ENCODE data around the gene MPP7. TPM values are rescaled to one million over a fixed set of nuclear protein-coding genes. Genes with fewer than 3 reads are reported as not detected.
"Not testable (repeated sequence)": the region's sequence is repeated elsewhere in the genome, so short reads cannot be mapped to it uniquely, and the experiment has no call there.

Gene MPP7
- 3.7 TPM for total RNA-seq

DNA sequence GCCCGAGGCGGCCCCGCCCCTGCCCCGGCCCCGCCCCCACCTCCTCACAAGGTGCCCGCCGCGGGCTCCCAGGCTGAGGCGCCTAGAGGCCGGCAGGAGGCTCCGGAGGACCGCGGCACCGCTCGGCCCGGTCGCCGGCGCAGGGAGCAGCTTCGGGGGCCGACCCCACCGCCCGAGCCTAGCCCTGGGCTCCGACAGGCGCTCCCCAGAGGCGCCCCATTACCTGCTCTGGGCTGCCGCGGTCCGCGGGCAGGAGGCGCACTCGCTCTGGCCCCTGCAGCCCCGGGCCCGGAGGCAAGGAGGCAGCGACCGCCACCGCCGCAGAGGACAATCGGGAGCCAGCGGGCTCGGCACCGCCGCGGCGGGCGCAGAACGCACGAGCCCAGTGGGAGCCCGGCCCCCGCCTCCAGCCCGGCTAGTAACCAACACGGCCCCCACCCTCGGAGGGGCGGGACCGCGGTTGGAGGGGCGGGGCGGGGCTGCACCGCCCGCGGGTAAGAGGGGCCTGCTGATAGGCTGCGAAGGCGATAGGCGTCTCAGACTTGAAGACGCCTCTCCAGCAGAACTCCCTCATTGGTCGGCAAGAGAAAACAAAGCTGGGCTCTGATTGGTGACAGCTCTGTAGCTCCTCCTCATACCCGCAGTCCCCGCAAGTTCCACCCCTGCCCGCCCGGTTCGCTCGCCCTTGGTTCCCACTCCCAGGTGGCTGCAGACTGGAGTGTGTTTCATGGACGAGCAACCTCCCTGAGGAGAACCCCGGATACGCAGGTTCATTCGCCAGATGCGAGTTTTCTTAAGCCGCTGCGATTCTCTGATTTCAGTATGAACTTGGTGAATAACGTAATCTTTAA lies at the start of gene MPP7:
Gene MPP7, minus strand, starts transcription at position 427 of the 851 bp plus-strand sequence. CDS start 64,460 bp downstream, outside the sequence.
- DNase-seq (ENCODE audit: low spot score in 2 of 2) = peak; percentile 95 to 96
- peak; percentile 19 for FAIRE-seq

DNA sequence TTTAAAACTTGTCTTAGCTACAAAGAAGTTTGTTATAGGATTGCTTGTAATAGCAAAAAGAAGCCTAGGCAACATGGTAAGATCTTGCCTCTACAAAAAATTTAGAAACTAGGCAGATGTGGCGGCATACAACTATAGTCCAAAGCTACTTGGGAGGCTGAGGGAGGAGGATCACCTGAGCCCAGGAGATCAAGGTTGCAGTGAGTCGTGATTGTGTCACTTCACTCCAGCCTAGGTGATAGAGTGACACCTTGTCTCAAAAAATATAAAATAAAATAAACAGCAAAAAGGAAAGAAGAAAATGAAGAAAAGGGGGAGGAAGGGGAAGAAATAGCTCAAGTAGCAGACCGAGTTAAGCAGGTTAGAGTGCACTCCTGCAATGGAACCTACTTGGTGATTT lies 47.0 kb upstream of the MPP7 start:
- FAIRE-seq = no peak

DNA sequence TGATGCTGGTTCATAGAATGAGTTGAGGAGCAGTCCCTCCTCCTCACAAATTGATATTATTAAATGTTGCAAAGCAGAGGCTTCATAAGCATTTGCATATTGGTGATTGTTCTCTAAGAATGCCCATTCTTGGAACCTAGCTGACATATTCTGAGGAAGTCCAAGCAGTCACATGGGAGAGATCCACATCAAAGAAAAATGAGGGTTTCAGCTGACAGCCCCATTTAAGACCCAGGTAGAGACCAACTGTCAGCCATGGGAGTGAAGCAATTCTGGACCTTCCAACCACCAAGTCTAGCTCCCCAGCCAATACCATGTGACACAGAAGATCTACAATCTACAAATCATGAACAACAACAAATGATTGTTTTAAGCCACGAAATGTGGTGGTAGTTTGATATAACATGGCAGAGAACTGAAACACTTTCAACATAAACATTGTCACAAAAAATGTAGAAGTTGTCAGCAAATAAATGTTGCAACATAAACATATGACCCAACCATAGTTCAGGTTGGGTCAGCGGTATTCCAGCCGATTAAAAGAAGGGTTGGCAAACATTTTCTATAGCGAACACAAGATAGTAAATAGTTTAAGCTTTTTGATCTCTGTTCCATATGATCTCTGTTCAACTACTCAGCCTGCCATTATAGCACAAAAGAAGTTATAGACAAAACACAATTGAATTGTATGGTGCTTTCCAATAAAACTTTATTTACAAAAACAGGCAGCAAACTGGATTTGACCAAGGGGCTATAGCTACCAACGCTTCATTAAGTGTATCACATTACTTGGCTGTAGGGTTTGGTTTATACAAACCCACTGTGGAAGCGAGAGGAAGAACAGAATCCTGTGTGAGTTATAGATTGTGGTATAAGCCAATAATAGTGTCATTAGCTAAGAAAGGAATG lies 41.4 kb upstream of the MPP7 start:
- DNase-seq (ENCODE audit: low spot score in 2 of 2) (no peak), FAIRE-seq (no peak)

More for the DNA sequence above, 47.0 kb upstream of the MPP7 start:
- no peak for DNase-seq (ENCODE audit: low spot score in 2 of 2)

DNA sequence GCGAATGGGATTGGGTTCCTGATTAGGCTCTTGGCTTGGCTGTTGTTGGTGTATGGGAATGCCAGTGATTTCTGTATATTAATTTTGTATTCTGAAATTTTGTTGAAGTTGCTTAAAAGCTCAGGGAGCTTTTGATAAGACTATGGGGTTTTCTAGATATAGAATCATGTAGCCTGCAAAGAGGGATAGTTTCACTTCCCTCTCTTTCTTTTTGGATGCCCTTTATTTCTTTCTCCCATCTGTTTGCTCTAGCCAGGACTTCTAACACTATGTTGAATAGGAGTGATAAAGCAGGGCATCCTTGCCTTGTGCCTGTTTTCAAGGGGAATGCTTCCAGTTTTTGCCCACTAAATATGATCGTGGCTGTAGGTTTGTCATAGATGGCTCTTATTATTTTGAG lies 40.4 kb upstream of the MPP7 start:
- no peak for DNase-seq (ENCODE audit: low spot score in 2 of 2)
- FAIRE-seq = no peak

DNA sequence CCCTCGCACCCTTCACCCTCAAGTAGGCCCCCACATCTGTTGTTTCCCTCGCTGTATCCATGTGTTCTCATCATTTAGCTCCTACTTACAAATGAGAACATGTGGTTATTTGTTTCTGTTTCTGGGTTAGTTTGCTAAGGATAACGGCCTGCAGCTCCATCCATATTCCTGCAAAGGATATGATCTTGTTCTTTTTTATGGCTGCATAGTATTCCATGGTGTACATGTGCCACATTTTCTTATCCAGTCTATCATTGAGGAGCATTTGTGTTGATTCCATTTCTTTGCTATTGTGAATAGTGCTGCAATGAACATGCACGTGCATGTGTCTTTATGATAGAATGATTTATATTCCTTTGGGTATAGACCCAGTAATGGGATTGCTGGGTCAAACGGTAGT lies 38.8 kb upstream of the MPP7 start:
- FAIRE-seq; DNase-seq (ENCODE audit: low spot score in 2 of 2): not testable (repeated sequence)

DNA sequence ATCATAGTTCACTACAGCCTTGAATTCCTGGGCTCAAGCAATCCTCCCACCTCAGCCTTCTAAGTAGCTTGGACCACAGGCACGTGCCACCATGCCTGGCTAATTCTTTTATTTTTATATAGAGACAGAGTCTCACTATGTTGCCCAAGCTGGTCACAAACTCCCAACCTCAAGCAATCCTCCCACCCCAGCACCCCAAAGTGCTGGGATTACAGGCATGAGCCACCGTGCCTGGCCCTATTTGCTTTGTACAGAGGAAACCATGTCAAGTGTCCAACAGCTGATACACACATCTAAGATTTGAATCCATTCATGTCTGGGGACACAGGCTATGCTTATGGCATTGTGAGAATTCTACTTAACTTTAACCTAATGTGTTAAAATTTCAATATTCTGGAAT lies 29.9 kb upstream of the MPP7 start:
- no peak for FAIRE-seq
- DNase-seq (ENCODE audit: low spot score in 2 of 2) = no peak

DNA sequence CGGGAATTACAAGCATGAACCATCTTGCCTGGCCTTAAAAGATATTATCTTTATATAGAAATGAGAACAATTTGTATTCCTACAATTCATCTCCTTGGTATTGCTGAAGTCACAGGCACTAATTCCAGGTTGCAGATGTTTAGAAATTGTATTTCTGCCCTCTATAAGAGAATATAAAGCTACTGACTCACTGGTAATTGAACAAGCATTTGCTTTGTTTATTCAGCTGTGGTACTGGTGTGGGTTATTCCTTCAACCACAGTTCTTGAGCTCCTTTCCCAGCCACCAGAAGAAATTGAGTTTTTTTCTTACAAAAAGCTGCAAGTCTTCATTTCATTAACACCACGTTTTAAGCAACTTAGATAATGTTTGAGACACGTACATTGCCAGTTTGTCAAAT lies 29.0 kb upstream of the MPP7 start:
- FAIRE-seq (no peak), DNase-seq (ENCODE audit: low spot score in 2 of 2) (no peak)

DNA sequence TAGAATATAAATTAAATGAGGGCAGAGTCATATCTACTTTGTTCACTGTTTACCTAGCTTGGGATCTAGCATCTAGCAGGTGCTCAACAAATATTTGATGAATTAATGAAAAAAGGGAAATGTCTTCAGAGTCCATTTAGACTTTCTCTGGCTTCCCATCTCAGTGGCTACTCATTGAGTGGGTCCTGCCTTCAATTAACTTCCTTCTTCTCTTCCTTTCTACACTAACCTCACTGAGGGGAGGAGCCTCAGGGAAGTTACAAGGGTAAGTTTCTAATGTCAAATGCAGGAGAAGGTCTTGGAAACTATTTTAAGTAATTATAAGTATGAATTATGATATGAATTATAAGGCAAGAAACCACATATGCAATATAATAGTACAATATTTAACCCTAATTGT lies 28.2 kb upstream of the MPP7 start:
- FAIRE-seq = no peak
- no peak for DNase-seq (ENCODE audit: low spot score in 2 of 2)

DNA sequence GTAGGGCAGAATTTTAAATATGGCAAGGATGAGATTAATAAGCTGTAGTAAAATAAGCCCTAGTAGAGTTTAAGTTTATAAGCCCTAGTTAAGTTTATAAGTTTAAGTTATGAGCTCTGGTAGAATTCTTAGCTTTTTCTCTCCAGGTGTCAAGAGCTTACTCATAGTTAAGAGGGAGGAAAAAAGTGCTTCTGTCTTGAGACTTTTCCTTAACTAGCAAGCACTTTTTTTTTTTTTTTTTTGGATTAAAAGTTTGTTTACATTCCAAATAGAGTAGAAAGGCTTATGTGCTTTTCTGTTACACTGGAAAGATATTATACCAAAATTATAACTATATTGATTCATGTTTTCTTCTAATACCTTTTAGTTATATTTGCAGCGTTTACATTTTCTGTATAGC lies 25.5 kb upstream of the MPP7 start:
- FAIRE-seq (no peak), DNase-seq (ENCODE audit: low spot score in 2 of 2) (no peak)

DNA sequence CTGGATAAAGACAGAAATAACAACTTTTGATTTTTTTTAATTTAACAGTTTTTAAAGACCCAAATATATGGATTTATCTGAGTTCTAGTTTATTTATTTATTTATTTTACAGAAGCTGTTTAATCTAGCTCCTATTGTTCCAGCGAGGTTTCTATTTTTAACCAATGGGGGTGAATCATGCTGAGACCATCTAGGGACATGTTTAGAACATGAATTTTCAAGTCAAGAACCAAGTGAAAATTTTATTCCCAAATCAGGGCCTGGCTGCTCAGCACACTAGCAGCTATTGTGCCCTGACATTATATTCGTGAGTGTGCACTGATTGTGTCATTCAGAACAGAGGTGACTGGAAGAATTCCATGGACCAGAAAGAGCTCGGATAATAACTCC lies 24.6 kb upstream of the MPP7 start:
- FAIRE-seq (no peak), DNase-seq (ENCODE audit: low spot score in 2 of 2) (no peak)

DNA sequence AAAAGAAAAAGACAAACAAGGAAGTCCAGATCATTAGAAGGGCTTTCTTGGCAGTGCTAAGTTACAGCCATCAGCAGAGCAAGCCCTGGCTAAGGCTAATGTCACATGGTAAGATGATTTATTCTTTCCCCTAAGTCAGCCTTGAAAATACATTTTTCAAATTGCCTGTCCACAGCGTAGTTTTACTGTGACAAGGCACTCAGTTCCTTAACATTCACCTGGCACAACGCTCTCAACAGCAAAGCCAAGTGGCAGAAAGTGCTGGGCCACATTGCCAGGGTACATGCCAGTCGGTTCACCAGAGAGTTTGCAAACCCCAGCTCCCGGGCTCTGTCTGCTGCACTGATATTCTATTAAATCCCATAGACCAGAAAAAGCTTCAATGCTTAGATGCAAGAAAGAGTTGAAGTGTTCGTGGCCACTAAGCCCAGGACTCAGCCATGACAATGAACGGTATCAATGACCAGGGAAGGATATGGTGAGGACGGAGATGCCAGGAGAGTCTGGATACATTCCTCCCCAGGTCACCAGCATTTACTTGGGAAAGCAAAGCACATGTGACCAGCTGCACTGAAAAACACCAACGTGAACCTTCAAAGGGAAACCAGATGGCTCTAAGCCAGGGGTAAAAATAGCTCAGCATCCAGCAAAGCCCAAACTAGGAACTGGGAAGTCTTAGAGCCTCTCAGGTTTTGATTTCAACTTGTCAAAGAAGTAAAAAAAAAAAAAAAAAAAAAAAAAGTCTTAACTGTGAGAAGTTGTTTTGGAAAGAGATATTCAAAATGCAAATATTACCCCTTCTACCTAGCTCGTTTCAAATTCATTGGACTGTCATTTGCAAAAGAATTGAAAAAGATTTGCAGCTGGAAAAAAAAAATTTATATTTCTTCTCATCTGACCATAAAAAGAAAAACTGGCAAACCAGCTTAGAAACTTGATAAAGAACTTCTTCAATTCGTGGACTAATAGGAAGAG lies 23.9 kb upstream of the MPP7 start:
- no peak for DNase-seq (ENCODE audit: low spot score in 2 of 2)
- no peak for FAIRE-seq

DNA sequence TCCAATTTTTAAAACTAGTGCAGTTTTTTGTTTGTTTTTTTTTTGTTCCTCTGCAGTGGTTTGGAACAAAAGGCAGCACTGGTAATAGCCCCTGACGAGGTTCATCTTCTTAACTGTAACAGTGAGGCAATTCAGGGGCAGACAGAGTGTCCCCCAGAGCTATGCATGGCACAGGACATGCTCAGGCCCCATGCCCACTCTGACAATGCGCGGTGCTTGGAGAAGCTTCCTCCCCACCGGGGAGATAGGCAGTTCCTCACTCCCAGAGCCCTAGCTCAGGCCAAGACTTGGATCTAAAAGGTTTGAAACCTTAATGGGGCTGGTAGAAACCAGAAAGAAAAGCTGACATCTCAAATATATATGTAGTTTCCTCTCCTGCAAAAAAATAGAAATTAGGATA lies 17.9 kb upstream of the MPP7 start:
- FAIRE-seq (no peak), DNase-seq (ENCODE audit: low spot score in 2 of 2) (no peak)

DNA sequence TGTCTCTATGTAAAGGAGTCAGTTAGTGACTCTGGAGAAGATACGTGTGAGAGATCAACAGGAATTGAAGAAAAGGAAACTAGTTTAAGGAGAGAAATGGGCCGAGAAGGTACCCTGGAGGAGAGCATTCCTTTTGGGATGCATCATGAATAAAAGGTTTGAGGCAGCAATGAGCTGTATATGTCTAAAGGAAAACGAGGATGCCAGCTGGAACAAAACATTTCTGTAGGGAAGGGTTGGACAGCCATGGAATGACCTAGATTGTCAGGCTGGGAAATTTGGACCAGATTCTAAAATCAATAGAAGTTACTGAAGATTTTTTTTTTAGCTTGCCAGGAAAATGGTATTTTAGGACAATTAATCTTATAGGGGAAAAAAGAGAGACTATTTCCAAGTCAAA lies 17.2 kb upstream of the MPP7 start:
- no peak for DNase-seq (ENCODE audit: low spot score in 2 of 2)
- no peak for FAIRE-seq

DNA sequence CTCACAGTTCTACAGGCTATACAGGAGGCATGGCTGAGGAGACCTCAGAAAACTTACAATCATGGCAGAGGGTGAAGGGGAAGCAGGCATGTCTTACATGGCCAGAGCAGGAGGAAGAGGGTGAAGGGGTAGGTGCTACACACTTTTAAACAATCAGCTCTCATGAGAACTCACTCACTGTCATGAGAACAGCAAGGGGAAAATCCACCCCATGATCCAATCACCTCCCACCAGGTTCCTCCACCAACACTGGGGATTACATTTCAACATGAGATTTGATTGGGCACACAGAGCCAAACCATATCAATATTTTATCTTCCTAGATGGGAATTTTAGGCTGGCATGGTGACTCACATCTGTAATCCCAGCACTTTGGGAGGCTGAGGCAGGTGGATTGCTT lies 16.2 kb upstream of the MPP7 start:
- FAIRE-seq; DNase-seq (ENCODE audit: low spot score in 2 of 2): not testable (repeated sequence)

DNA sequence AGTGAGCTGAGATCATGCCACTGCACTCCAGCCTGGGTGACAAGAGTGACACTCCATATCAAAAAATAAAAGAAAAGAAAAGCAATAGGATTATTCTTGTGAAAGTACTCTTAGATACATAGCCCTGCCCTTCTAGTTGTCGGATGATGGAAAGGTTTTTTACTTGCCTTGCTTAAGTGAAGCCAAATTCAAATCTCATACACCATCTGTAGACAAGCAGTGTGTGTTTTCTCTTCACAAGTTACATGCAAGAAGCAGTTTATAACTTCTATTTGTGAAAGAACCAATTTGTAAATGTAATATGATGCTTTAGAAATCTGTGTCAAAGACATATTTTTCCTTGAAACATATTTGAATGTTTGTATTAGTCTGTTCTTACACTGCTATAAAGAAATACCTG lies 15.8 kb upstream of the MPP7 start:
- DNase-seq (ENCODE audit: low spot score in 2 of 2) (no peak), FAIRE-seq (no peak)

DNA sequence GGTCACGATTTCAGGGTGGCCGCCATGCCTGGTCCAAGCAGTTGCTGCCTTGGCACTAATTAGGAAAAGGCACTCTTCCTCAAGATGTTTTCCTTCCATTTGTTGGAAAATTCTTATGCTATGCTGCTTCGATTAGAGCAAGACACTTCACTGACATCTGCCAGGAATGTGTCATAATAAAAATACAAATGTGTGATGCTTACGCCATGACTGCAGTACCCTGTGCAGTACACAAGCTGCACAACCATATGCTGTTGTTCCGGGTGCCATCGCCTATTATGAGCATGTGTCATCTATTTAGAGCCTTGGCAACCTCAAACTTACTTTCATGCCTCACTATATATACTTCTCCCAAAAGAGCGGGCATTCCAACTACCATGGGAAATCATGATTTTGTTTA lies 14.9 kb upstream of the MPP7 start:
- DNase-seq (ENCODE audit: low spot score in 2 of 2) (no peak), FAIRE-seq (no peak)

DNA sequence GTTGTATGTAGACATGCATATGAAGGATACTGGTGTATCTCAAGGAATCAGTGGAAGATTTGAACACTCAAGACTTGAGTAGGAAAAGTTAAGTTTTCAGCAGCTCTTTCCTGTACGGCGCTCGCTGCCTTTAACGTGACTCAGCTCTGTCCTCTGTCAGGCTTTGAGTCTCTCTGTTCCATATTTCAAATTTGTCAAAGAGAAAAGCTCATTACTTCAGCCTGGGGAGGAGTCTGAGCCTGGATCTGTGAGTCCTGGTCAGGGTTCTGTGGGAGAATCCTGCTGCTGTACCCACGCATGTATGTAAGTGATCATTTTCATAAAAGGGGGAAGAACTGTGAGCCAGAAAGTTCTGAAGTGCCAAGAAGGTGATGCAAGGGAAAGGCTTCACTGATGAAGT lies 13.8 kb upstream of the MPP7 start:
- FAIRE-seq = no peak
- DNase-seq (ENCODE audit: low spot score in 2 of 2) = no peak

DNA sequence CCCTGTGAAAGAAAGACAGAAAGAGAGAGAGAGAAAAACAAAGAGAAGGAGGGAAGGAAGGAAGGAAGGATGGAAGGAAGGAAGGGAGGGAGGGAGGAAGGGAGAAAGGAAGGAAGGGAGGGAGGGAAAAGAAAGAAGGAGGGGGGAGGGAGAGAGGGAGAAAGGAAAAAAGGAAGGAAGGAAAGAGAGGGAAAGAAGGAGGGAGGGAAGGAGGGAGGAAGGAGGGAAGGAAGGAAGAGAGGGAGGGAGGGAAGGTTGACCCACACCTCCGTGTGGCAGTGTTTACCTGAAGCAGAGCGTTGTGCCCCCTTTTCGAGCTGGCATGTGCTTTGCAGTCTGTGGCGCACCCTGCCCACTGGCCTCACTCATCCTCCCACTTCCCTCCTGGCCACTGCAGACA lies 12.3 kb upstream of the MPP7 start:
- DNase-seq (ENCODE audit: low spot score in 2 of 2) (no peak), FAIRE-seq (no peak)

DNA sequence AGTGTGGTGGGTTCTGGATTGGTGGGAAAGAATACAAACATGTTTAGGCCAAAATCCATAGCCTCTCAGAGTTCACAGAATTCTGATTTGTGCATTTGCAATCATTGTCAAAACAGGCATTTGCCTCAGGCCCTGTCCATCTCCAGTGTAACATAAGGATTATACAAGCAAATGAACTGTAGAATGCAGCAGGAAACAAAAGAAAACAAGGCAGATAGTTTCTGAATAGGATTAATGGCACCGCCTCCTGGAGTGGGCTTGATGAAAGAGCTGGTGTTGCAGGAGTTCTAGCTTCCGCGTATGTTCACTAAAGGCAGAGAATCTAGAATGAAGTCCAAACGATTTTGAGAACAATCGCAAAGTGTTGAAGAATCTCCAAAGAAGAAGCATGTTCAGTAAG lies 11.3 kb upstream of the MPP7 start:
- FAIRE-seq (no peak), DNase-seq (ENCODE audit: low spot score in 2 of 2) (no peak)

DNA sequence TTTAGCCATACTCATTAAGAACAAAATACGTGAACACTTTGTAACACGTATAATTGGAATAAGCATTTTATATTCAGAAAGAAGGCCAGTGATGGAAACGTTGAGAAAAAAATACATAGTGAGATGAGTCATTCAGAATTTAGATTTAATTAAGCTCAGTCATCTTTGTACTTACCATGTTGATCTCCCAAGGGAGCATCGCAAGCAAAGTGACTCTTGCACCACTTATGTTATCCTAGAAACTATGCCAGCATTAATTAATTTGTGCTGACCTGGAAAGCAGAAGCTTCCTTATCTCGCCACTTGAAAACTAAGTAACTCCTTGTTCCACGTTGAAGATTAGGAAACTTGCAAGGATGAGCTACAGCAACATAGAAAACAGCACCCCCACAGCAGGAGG lies 9.7 kb upstream of the MPP7 start:
- FAIRE-seq (no peak), DNase-seq (ENCODE audit: low spot score in 2 of 2) (no peak)
